H9 (cell line): ENCODE results near the gene SLIT1. TPM values are rescaled to one million over a fixed set of nuclear protein-coding genes. Genes with fewer than 3 reads are reported as not detected.

ENCODE experiments used
- DNase-seq: peaks from one replicate; pipeline ENCODE4 v3.0.0-alpha.2; 2017
- H2AFZ ChIP-seq: one replicate; pipeline ENCODE4 v1.6.1; 2013; ENCODE audit warnings: mild to moderate bottlenecking, low read length, control low read depth, moderate library complexity
- H2AK5ac ChIP-seq: 2 replicates; pipeline ENCODE4 v1.6.1; 2013; ENCODE audit warnings: low read length, control low read depth, mixed read lengths; ENCODE audit not compliant: insufficient read length
- H2BK120ac ChIP-seq: one replicate; pipeline ENCODE4 v1.6.1; 2013; ENCODE audit warnings: low read depth, mild to moderate bottlenecking, low read length, control low read depth, inconsistent platforms; ENCODE audit not compliant: poor library complexity, severe bottlenecking
- H2BK12ac ChIP-seq: 2 replicates; pipeline ENCODE4 v1.6.1; 2013; ENCODE audit warnings: low read length, control low read depth, mixed read lengths, low read depth; ENCODE audit not compliant: insufficient read length
- H2BK15ac ChIP-seq: 2 replicates; pipeline ENCODE4 v1.6.1; 2013; ENCODE audit warnings: low read depth, low read length, control low read depth
- H2BK20ac ChIP-seq: one replicate; pipeline ENCODE4 v1.6.1; 2013; ENCODE audit warnings: low read depth, mild to moderate bottlenecking, low read length, control low read depth, inconsistent platforms; ENCODE audit not compliant: poor library complexity, severe bottlenecking
- H2BK5ac ChIP-seq: 2 replicates; pipeline ENCODE4 v1.6.1; 2013; ENCODE audit warnings: low read length, control low read depth, mixed read lengths; ENCODE audit not compliant: insufficient read length
- H3K14ac ChIP-seq: 2 replicates; pipeline ENCODE4 v1.6.1; 2013; ENCODE audit warnings: low read length, control low read depth; ENCODE audit not compliant: insufficient read depth
- H3K18ac ChIP-seq: 2 replicates; pipeline ENCODE4 v1.6.1; 2013; ENCODE audit warnings: low read depth, mild to moderate bottlenecking, mixed read lengths, low read length, control low read depth; ENCODE audit not compliant: insufficient read length
- H3K23ac ChIP-seq: 2 replicates; pipeline ENCODE4 v1.6.1; 2013; ENCODE audit warnings: low read length, control low read depth, mixed read lengths, low read depth; ENCODE audit not compliant: insufficient read length
- H3K23me2 ChIP-seq: 2 replicates; pipeline ENCODE4 v1.6.1; 2013; ENCODE audit warnings: low read depth, mild to moderate bottlenecking, mixed read lengths, low read length, control low read depth; ENCODE audit not compliant: insufficient read length, poor library complexity, severe bottlenecking
- H3K27ac ChIP-seq: 2 replicates; pipeline ENCODE4 v1.5.1; 2013; ENCODE audit warnings: low read length, control low read depth, mixed read lengths, low read depth; ENCODE audit not compliant: insufficient read length
- H3K27me3 ChIP-seq: 2 replicates; pipeline ENCODE4 v1.6.1; 2013; ENCODE audit warnings: low read length, control low read depth, inconsistent platforms; ENCODE audit not compliant: insufficient read depth
- H3K4ac ChIP-seq: 2 replicates; pipeline ENCODE4 v1.6.1; 2013; ENCODE audit warnings: low read depth, mild to moderate bottlenecking, control low read depth, inconsistent platforms, low read length, moderate library complexity
- H3K4me1 ChIP-seq: 2 replicates; pipeline ENCODE4 v1.6.1; 2013; ENCODE audit warnings: low read length, control low read depth, inconsistent platforms; ENCODE audit not compliant: insufficient read depth
- H3K4me2 ChIP-seq: 2 replicates; pipeline ENCODE4 v1.6.1; 2013; ENCODE audit warnings: low read length, control low read depth, mixed read lengths; ENCODE audit not compliant: insufficient read length, insufficient read depth
- H3K56ac ChIP-seq: 2 replicates; pipeline ENCODE4 v1.6.1; 2013; ENCODE audit warnings: low read depth, mild to moderate bottlenecking, mixed read lengths, low read length, control low read depth; ENCODE audit not compliant: insufficient read length
- H3K79me1 ChIP-seq: 2 replicates; pipeline ENCODE4 v1.6.1; 2013; ENCODE audit warnings: low read depth, mild to moderate bottlenecking, moderate library complexity, low read length, control low read depth, inconsistent platforms; ENCODE audit not compliant: insufficient read depth, poor library complexity, severe bottlenecking
- H3K79me2 ChIP-seq: 2 replicates; pipeline ENCODE4 v1.6.1; 2013; ENCODE audit warnings: low read length, control low read depth, inconsistent platforms; ENCODE audit not compliant: insufficient read depth
- H3K9ac ChIP-seq: 2 replicates; pipeline ENCODE4 v1.6.1; 2013; ENCODE audit warnings: low read length, control low read depth, mixed read lengths; ENCODE audit not compliant: insufficient read length; ENCODE audit errors: extremely low read depth
- H3K9me3 ChIP-seq: one replicate; pipeline ENCODE4 v1.6.1; 2013; ENCODE audit warnings: low read depth, low read length, inconsistent platforms; ENCODE audit not compliant: control insufficient read depth
- H3T11ph ChIP-seq: one replicate; pipeline ENCODE4 v1.6.1; 2013; ENCODE audit warnings: mild to moderate bottlenecking, low read length, control low read depth, inconsistent platforms
- H4K20me1 ChIP-seq: one replicate; pipeline ENCODE4 v1.6.1; 2013; ENCODE audit not compliant: control insufficient read depth, insufficient read length, insufficient read depth
- H4K5ac ChIP-seq: 2 replicates; pipeline ENCODE4 v1.6.1; 2013; ENCODE audit warnings: low read depth, mild to moderate bottlenecking, mixed read lengths, low read length, control low read depth; ENCODE audit not compliant: insufficient read length
- H4K8ac ChIP-seq: replicated peaks from 2 replicates; pipeline ENCODE4 v1.6.1; 2013; ENCODE audit warnings: low read length, control low read depth, mixed read lengths, low read depth; ENCODE audit not compliant: insufficient read length
- H4K91ac ChIP-seq: 2 replicates; pipeline ENCODE4 v1.6.1; 2013; ENCODE audit warnings: low read depth, mild to moderate bottlenecking, moderate library complexity, mixed read lengths, low read length, control low read depth; ENCODE audit not compliant: insufficient read length
- H3K27ac Mint-ChIP-seq, 3 experiments: 2 replicates in 2 of 3; 3 replicates in 1 of 3; pipeline ENCODE4 v1.8.0; 2020 to 2021; ENCODE audit warnings: mixed read lengths in 3 of 3, mild to moderate bottlenecking in 1 of 3, moderate library complexity in 1 of 3
- H3K27me3 Mint-ChIP-seq: 2 replicates; pipeline ENCODE4 v1.8.0; 2021; ENCODE audit warnings: low read depth, mild to moderate bottlenecking, moderate library complexity, mixed read lengths
- H3K36me3 Mint-ChIP-seq, 3 experiments: 2 replicates in 2 of 3; 3 replicates in 1 of 3; pipeline ENCODE4 v1.8.0; 2020 to 2021; ENCODE audit warnings: low read depth in 3 of 3, mixed read lengths in 3 of 3; ENCODE audit not compliant: insufficient read depth in 1 of 3
- H3K4me1 Mint-ChIP-seq, 2 experiments: 2 replicates each; pipeline ENCODE4 v1.8.0; 2020; ENCODE audit warnings: mixed read lengths in 2 of 2
- H3K4me3 Mint-ChIP-seq, 2 experiments: 2 replicates in 1 of 2; 3 replicates in 1 of 2; pipeline ENCODE4 v1.8.0; 2020 to 2021; ENCODE audit warnings: mild to moderate bottlenecking in 2 of 2, mixed read lengths in 2 of 2, moderate library complexity in 1 of 2
- H3K9me3 Mint-ChIP-seq, 2 experiments: 2 replicates in 1 of 2; 3 replicates in 1 of 2; pipeline ENCODE4 v1.8.0; 2020; ENCODE audit warnings: mild to moderate bottlenecking in 2 of 2, mixed read lengths in 2 of 2, moderate library complexity in 1 of 2
- WGBS: extraction: QIAGEN DNeasy Blood & Tissue Kit; methylation state at CpG from one replicate; pipeline ENCODE4 v1.1.7; 2013; ENCODE audit warnings: missing lambda C conversion rate, low lambda C conversion rate, mixed read lengths; ENCODE audit not compliant: insufficient read length; ENCODE audit errors: extremely low coverage; 5-methylcytosine and 5-hydroxymethylcytosine counted together
- total RNA-seq: library from RNA; stranded (reverse); gene quantifications from 2 replicates; pipeline ENCODE4 v1.2.1, GENCODE V29; 2021
- TF ChIP-seq, protein P1 (sequence below): fragments of 200-600 bp; sonication (generic); conservative IDR thresholded peaks from 3 replicates; pipeline ENCODE4 v1.8.0; 2021; ENCODE audit warnings: antibody characterized with exemption, mild to moderate bottlenecking

Gene SLIT1
- total RNA-seq, 1 experiment from 2014 or later: 0.57 TPM

DNA sequence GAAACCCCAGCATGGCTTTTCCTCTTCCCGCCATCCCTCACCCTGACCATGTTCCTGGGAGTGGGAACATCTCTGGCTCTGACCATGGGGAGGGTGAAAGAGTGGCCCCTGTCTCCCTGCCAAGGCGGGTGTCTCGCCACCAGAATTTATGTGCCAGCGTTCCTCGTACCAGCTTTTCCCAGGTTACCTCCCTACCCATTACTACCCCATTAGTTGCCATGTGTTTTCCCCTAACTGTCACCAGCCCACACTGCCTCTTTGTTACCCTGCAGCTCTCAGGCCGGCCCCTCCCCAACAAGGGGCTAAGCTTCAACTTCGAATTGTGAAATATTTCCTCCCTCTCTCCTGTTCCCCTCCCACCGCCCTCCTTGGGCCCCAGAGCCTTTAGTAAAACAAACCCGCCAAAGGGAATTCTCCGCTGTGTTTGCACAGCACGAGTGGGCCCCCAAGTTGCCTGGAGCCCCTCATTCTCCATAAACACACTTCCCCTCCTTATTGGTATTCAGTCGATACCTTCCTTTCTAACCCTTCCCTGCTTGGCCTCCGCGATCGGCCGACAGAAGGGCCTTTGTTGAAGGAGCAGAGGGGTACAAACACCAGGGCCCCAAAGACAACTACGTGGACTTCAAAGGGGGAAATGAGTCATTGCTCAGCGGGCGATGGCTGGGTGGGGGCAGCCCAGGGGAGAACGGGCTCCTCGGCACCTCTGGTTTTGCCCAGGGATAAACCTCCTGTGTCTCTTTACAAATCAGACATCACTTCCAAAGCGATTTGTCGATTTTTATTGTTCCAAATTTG, 45.5 kb downstream of the SLIT1 start:
- no peak overlapping the region for H2BK120ac ChIP-seq
- 0 out of 5 replicates have a peak overlapping the region, but pooled peaks of 1 of the 2 experiments have one; percentile 46 for H3K4me3 Mint-ChIP-seq
- peak overlapping the region in 2 of 3 experiments; percentile 28 to 65; a peak in 2 of 7 replicates for H3K27ac Mint-ChIP-seq
- no peak overlapping the region for H2AFZ ChIP-seq
- no peaks in the 10 kb centered on the region for H3K36me3 Mint-ChIP-seq
- H2AK5ac ChIP-seq: no peak overlapping the region
- H3K4ac ChIP-seq: no peak overlapping the region
- H3K27me3 Mint-ChIP-seq: peaks cover 27% of the 10 kb centered on the region
- WGBS: no CpG with 5 or more reads among the region's 23 CpGs
- DNase-seq: no peak
- H3K18ac ChIP-seq: peak overlapping the region; percentile 68
- TF ChIP-seq, protein P1, sequence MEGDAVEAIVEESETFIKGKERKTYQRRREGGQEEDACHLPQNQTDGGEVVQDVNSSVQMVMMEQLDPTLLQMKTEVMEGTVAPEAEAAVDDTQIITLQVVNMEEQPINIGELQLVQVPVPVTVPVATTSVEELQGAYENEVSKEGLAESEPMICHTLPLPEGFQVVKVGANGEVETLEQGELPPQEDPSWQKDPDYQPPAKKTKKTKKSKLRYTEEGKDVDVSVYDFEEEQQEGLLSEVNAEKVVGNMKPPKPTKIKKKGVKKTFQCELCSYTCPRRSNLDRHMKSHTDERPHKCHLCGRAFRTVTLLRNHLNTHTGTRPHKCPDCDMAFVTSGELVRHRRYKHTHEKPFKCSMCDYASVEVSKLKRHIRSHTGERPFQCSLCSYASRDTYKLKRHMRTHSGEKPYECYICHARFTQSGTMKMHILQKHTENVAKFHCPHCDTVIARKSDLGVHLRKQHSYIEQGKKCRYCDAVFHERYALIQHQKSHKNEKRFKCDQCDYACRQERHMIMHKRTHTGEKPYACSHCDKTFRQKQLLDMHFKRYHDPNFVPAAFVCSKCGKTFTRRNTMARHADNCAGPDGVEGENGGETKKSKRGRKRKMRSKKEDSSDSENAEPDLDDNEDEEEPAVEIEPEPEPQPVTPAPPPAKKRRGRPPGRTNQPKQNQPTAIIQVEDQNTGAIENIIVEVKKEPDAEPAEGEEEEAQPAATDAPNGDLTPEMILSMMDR: no peak
- H2BK15ac ChIP-seq: no peak overlapping the region
- H3K9ac ChIP-seq: no peak overlapping the region
- no peaks in the 10 kb centered on the region for H3K23me2 ChIP-seq
- no peaks in the 10 kb centered on the region for H3K9me3 Mint-ChIP-seq
- peaks cover 21 to 22% of the 10 kb centered on the region in 2 experiments for H3K4me1 Mint-ChIP-seq
- H3K14ac ChIP-seq: no peak overlapping the region; the same call in 1 of the 2 replicates
- H4K20me1 ChIP-seq: no peaks in the 10 kb centered on the region
- H3K27ac ChIP-seq: no peak overlapping the region
- H3K4me1 ChIP-seq: peaks cover 5% of the 10 kb centered on the region; the same call in 1 of the 2 replicates
- no peak overlapping the region for H4K91ac ChIP-seq
- no peaks in the 10 kb centered on the region for H3K79me1 ChIP-seq
- no peaks in the 10 kb centered on the region for H3K27me3 ChIP-seq
- H4K8ac ChIP-seq: no peak overlapping the region
- no peak overlapping the region for H2BK20ac ChIP-seq
- no peaks in the 10 kb centered on the region for H3K79me2 ChIP-seq
- no peak overlapping the region for H3K56ac ChIP-seq
- H3K9me3 ChIP-seq: no peaks in the 10 kb centered on the region
- no peak overlapping the region for H3K23ac ChIP-seq
- no peak overlapping the region for H3K4me2 ChIP-seq
- no peak overlapping the region for H2BK12ac ChIP-seq
- H2BK5ac ChIP-seq: no peak overlapping the region
- H3T11ph ChIP-seq: no peak overlapping the region
- no peak overlapping the region for H4K5ac ChIP-seq
